ENCODE measurements around the gene HDAC1. TPM values are rescaled to one million over a fixed set of nuclear protein-coding genes. Genes with fewer than 3 reads are reported as not detected.
A peak's percentile ranks its signal among the peaks of the same experiment; 100 is the strongest.

The HDAC1 gene
- total and polyA plus RNA-seq, 2 donors (not counting 1 experiment from before 2014, with no cell fraction given), result 100 to 159 TPM

- H3K79me2 ChIP-seq (ENCODE audit: control insufficient read depth, insufficient read depth, low read length), result no peaks in the 10 kb centered on the region
- no peak for TF ChIP-seq EZH2 (IDR thresholded peaks at IDR 0.05; ENCODE audit: low read length, missing control alignments)
- TF ChIP-seq CTCF (conservative IDR thresholded peaks at IDR 0.05 in 1 of 2, IDR thresholded peaks at IDR 0.05 in 1 of 2; ENCODE audit: low read depth in 1 of 2, low read length in 2 of 2), result no peak
- H3K27me3 ChIP-seq (ENCODE audit: control insufficient read depth, insufficient read depth, low read length), result no peaks in the 10 kb centered on the region
- peaks cover 7% of the 10 kb centered on the region for H3K36me3 ChIP-seq (ENCODE audit: control insufficient read depth, insufficient read depth, low read length)
- no peak overlapping the region for H3K9ac ChIP-seq (ENCODE audit: insufficient read depth, low read length)
- no peak overlapping the region for H3K4me2 ChIP-seq (ENCODE audit: extremely low read depth, insufficient read depth, low read length)
- DNase-seq (ENCODE audit: low read depth in 2 of 2), result no peak
- no peaks in the 10 kb centered on the region for H4K20me1 ChIP-seq (ENCODE audit: control insufficient read depth, extremely low read depth, insufficient read depth, low read length)
- no peaks in the 10 kb centered on the region for H3K9me3 ChIP-seq (ENCODE audit: control insufficient read depth, insufficient read depth, low read depth, low read length)
- H3K4me1 ChIP-seq (ENCODE audit: control insufficient read depth, extremely low read depth, insufficient read depth, low read length), result peaks cover 2% of the 10 kb centered on the region
- no peak overlapping the region for H2AFZ ChIP-seq (ENCODE audit: low read length)
- no peak overlapping the region for H3K4me3 ChIP-seq (replicated peaks in 1 of 4; ENCODE audit: control extremely low read depth in 1 of 4, insufficient read depth in 1 of 4, low read depth in 3 of 4, low read length in 4 of 4)
- no peak overlapping the region for H3K27ac ChIP-seq (ENCODE audit: insufficient read depth, low read length)
Observed at GRCh38 chr1:32361308-32361673, 69.4 kb downstream of the HDAC1 start.

- Histone ChIP-seq H3K4me3 (replicated peaks in 1 of 4; ENCODE audit: control extremely low read depth in 1 of 4, insufficient read depth in 1 of 4, low read depth in 3 of 4, low read length in 4 of 4) (peak overlapping the region in 2 of 4 experiments; percentile 25 to 48), H4K20me1 (ENCODE audit: control insufficient read depth, extremely low read depth, insufficient read depth, low read length) (no peaks in the 10 kb centered on the region), H3K36me3 (ENCODE audit: control insufficient read depth, insufficient read depth, low read length) (peaks cover 10% of the 10 kb centered on the region), H3K4me1 (ENCODE audit: control insufficient read depth, extremely low read depth, insufficient read depth, low read length) (peaks cover 2% of the 10 kb centered on the region), H3K9me3 (ENCODE audit: control insufficient read depth, insufficient read depth, low read depth, low read length) (no peaks in the 10 kb centered on the region), H3K27ac (ENCODE audit: insufficient read depth, low read length) (no peak overlapping the region), H2AFZ (ENCODE audit: low read length) (no peak overlapping the region), H3K4me2 (ENCODE audit: extremely low read depth, insufficient read depth, low read length) (peak overlapping the region; percentile 70), H3K79me2 (ENCODE audit: control insufficient read depth, insufficient read depth, low read length) (no peaks in the 10 kb centered on the region), H3K27me3 (ENCODE audit: control insufficient read depth, insufficient read depth, low read length) (no peaks in the 10 kb centered on the region), H3K9ac (ENCODE audit: insufficient read depth, low read length) (peak overlapping the region; percentile 28)
- peak; percentile 22 to 46 for DNase-seq (ENCODE audit: low read depth in 2 of 2)
- TF ChIP-seq CTCF (conservative IDR thresholded peaks at IDR 0.05 in 1 of 2, IDR thresholded peaks at IDR 0.05 in 1 of 2; ENCODE audit: low read depth in 1 of 2, low read length in 2 of 2) (peak; percentile 27 to 30), EZH2 (IDR thresholded peaks at IDR 0.05; ENCODE audit: low read length, missing control alignments) (no peak)
Observed at GRCh38 chr1:32361674-32362473, 70.0 kb downstream of the HDAC1 start.

- no peak within 1 kb of the TSS for H3K27ac ChIP-seq (ENCODE audit: insufficient read depth, low read length)
- H3K4me3 ChIP-seq (replicated peaks in 1 of 4; ENCODE audit: control extremely low read depth in 1 of 4, insufficient read depth in 1 of 4, low read depth in 3 of 4, low read length in 4 of 4), result peak within 1 kb of the TSS in 2 of 4 experiments; percentile 25 to 48
- no peaks in the 10 kb centered on the region for H4K20me1 ChIP-seq (ENCODE audit: control insufficient read depth, extremely low read depth, insufficient read depth, low read length)
- H2AFZ ChIP-seq (ENCODE audit: low read length), result no peak within 1 kb of the TSS
- peak within 1 kb of the TSS; percentile 28 for H3K9ac ChIP-seq (ENCODE audit: insufficient read depth, low read length)
- peaks cover 12% of the 10 kb centered on the region for H3K36me3 ChIP-seq (ENCODE audit: control insufficient read depth, insufficient read depth, low read length)
- H3K79me2 ChIP-seq (ENCODE audit: control insufficient read depth, insufficient read depth, low read length), result no peaks in the 10 kb centered on the region
- H3K9me3 ChIP-seq (ENCODE audit: control insufficient read depth, insufficient read depth, low read depth, low read length), result no peaks in the 10 kb centered on the region
- peak within 1 kb of the TSS; percentile 70 for H3K4me2 ChIP-seq (ENCODE audit: extremely low read depth, insufficient read depth, low read length)
- DNase-seq (ENCODE audit: low read depth in 2 of 2), result no peak
- TF ChIP-seq CTCF (conservative IDR thresholded peaks at IDR 0.05 in 1 of 2, IDR thresholded peaks at IDR 0.05 in 1 of 2; ENCODE audit: low read depth in 1 of 2, low read length in 2 of 2) (no peak), EZH2 (IDR thresholded peaks at IDR 0.05; ENCODE audit: low read length, missing control alignments) (no peak)
- H3K27me3 ChIP-seq (ENCODE audit: control insufficient read depth, insufficient read depth, low read length), result no peaks in the 10 kb centered on the region
- H3K4me1 ChIP-seq (ENCODE audit: control insufficient read depth, extremely low read depth, insufficient read depth, low read length), result peaks cover 2% of the 10 kb centered on the region
Observed at GRCh38 chr1:32362474-32363313, 70.8 kb downstream of the HDAC1 start, which contains the start of the genes FAM229A and TSSK3. Gene FAM229A (minus strand): TSS chr1:32362485. CDS start chr1:32362091, 394 bp downstream. Gene TSSK3 (plus strand): TSS chr1:32362539. CDS start chr1:32362702, 163 bp downstream.

Data from fibroblast of lung (primary cell).